Activated T-cell treated with anti-CD3 and anti-CD28 coated beads for 1 hour (primary cell): Measurements from ENCODE around the gene CFAP46.
"Not testable (repeated sequence)": the region's sequence is repeated elsewhere in the genome, so short reads cannot be mapped to it uniquely, and the experiment has no call there.

ENCODE experiments used
- DNase-seq: peaks from one replicate; pipeline ENCODE4 v3.0.0-alpha.2; 2020; ENCODE audit warnings: low read depth

CFAP46 gene

GRCh38 chr10:132899054-132899750 lies 43.2 kb downstream of the CFAP46 start:
- DNase-seq: no peak

- no peak for DNase-seq
Measured at GRCh38 chr10:132898391-132899053, 43.8 kb downstream of the CFAP46 start.

- DNase-seq: no peak
Measured at GRCh38 chr10:132897516-132898381, 44.6 kb downstream of the CFAP46 start.

- not testable (repeated sequence) for DNase-seq
Measured at GRCh38 chr10:132893786-132894185, 48.6 kb downstream of the CFAP46 start.

- DNase-seq: no peak
Measured at GRCh38 chr10:132893090-132893489, 49.3 kb downstream of the CFAP46 start.

GRCh38 chr10:132892004-132892403 lies 50.4 kb downstream of the CFAP46 start:
- DNase-seq: no peak

- DNase-seq: no peak
Measured at GRCh38 chr10:132891368-132891767, 51.0 kb downstream of the CFAP46 start.

- DNase-seq: no peak
Measured at GRCh38 chr10:132890301-132890700, 52.1 kb downstream of the CFAP46 start.

- DNase-seq: no peak
Measured at GRCh38 chr10:132889556-132889955, 52.8 kb downstream of the CFAP46 start.

GRCh38 chr10:132888898-132889490 lies 53.4 kb downstream of the CFAP46 start:
- DNase-seq: no peak

GRCh38 chr10:132888446-132888845 lies 53.9 kb downstream of the CFAP46 start:
- DNase-seq: not testable (repeated sequence)

GRCh38 chr10:132886211-132887099 lies 55.9 kb downstream of the CFAP46 start:
- no peak for DNase-seq

GRCh38 chr10:132885451-132886210 lies 56.7 kb downstream of the CFAP46 start:
- DNase-seq: no peak

- no peak for DNase-seq
Measured at GRCh38 chr10:132884691-132885271, 57.6 kb downstream of the CFAP46 start.

GRCh38 chr10:132884041-132884440 lies 58.3 kb downstream of the CFAP46 start:
- DNase-seq: no peak

- no peak for DNase-seq
Measured at GRCh38 chr10:132883391-132883881, 58.9 kb downstream of the CFAP46 start.

GRCh38 chr10:132882069-132882951 lies 60.1 kb downstream of the CFAP46 start:
- DNase-seq: no peak

- DNase-seq: no peak
Measured at GRCh38 chr10:132881186-132881920, 61.0 kb downstream of the CFAP46 start.
